ENCODE measurements around the gene MERTK.
A peak's percentile ranks its signal among the peaks of the same experiment; 100 is the strongest.
"Not testable (repeated sequence)": the region's sequence is repeated elsewhere in the genome, so short reads cannot be mapped to it uniquely, and the experiment has no call there.

The MERTK gene

DNA sequence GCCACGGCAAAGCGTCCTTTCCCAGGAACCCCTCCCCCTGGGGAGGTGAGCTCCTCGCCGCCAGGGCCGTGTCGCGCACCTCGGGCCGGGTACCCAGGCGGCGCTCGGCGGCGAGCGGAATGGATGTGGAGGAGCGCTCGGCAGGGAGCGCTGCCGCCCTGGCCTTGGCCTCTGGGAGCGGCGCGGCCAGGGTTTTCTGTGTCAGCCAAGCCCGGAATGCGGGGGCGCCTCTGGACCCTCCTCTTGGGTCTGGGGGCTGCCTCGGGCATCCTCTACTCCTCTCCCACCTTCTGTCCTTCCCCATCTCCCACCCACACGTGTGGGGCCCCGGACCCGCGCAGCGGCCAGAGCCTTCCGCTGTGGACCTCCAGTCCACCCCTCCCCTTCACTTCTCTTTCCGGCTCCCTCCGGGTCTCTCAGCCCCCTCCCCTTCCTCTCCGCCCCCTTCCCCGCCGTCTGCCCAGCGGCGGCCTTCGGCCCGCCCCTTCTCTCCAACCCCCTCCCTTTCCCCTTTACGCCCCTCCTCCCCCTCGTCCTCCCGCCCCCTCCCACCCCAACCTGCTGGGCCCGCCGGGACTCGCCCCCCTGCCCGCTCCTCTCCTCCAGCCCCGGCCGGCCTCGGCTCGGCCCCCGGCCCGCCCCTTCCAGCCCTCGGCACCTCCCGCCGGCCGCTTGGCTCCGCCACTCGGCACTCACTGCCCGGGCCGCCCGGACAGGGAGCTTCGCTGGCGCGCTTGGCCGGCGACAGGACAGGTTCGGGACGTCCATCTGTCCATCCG lies at the start of gene MERTK:
Gene MERTK (plus strand): TSS at position 684 of the 779 bp plus-strand sequence. CDS start 129 bp downstream, outside the sequence.
- DNase-seq (ENCODE audit: low read depth in 3 of 3, low spot score in 1 of 3), result peak; percentile 6 to 35 (median 11)

- not testable (repeated sequence) for DNase-seq (ENCODE audit: low read depth in 3 of 3, low spot score in 1 of 3)
Measured at GRCh38 chr2:111850646-111851045, 47.8 kb upstream of the MERTK start.

- not testable (repeated sequence) for DNase-seq (ENCODE audit: low read depth in 3 of 3, low spot score in 1 of 3)
Measured at GRCh38 chr2:111852544-111852943, 45.9 kb upstream of the MERTK start.

- DNase-seq (ENCODE audit: low read depth in 3 of 3, low spot score in 1 of 3), result not testable (repeated sequence)
Measured at GRCh38 chr2:111860005-111860404, 38.4 kb upstream of the MERTK start.

GRCh38 chr2:111865124-111865523 lies 33.3 kb upstream of the MERTK start:
- not testable (repeated sequence) for DNase-seq (ENCODE audit: low read depth in 3 of 3, low spot score in 1 of 3)

DNA sequence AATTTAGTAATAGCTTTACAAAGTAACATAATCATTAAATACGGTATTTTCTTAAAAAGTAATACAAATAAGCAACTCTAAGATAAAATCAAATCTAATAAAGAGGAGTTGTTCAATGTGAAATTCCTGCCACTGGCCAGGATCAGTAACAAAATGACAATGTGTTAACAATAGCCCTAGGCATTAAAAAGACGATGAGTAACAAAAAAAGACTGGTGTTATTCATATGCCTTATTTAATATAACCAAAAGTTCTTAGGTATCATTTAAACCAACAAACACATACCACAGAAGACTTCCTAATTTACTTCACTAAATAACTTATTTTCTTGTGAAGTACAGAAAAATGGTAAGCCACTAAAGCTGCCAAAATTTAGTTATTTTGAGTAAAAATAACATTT lies 25.6 kb upstream of the MERTK start:
- DNase-seq (ENCODE audit: low read depth in 3 of 3, low spot score in 1 of 3), result not testable (repeated sequence)

GRCh38 chr2:111883661-111884591 lies 14.5 kb upstream of the MERTK start, which contains the start of gene ANAPC1:
ANAPC1 (minus strand) TSS chr2:111884193; CDS start chr2:111880825, 3,368 bp downstream.
- peak; percentile 54 to 75 (median 66) for DNase-seq (ENCODE audit: low read depth in 3 of 3, low spot score in 1 of 3)

- no peak for DNase-seq (ENCODE audit: low read depth in 3 of 3, low spot score in 1 of 3)
Measured at GRCh38 chr2:111884592-111884964, 13.8 kb upstream of the MERTK start.

- no peak for DNase-seq (ENCODE audit: low read depth in 3 of 3, low spot score in 1 of 3)
Measured at GRCh38 chr2:111896024-111896423, 2.4 kb upstream of the MERTK start.

- DNase-seq (ENCODE audit: low read depth in 3 of 3, low spot score in 1 of 3), result no peak
Measured at GRCh38 chr2:111896576-111896975, 1.8 kb upstream of the MERTK start.

DNA sequence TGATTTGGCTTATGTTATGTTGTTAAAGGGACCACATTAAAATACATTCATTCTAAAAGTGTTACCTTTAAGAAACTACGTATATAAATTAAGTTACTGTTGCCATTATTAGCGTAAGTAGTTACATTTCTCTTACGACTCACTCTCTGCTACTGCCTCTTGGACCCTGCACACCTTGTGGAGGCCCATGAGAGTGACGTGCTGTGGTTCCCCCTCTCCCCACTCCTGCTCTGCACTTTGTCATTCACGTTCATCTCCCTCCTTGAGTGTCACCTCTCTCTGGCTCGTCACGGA lies 830 bp upstream of the MERTK start:
- DNase-seq (ENCODE audit: low read depth in 3 of 3, low spot score in 1 of 3), result no peak

GRCh38 chr2:111898703-111899514 lies 502 bp downstream of the MERTK start:
- peak in 1 of 3 donors; percentile 5 for DNase-seq (ENCODE audit: low read depth in 3 of 3, low spot score in 1 of 3)

DNA sequence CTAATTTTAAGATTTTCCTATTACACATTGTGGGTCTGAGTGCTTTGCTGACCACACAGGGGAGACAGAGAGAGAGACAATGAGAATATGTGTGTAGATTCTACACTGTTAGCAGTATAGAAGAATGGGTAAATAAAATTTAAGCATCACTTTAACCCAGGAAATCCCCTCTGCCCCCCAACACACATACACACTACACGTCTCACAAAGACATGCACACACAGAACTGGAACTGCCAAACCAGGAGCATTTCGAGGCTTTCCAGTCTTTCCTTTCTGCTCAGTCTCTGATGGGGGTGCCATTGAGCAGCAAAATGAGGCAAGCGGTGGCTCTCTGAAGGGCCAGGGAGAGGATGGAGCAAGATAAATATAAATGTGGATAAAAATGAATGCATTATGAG lies 2.5 kb downstream of the MERTK start:
- DNase-seq (ENCODE audit: low read depth in 3 of 3, low spot score in 1 of 3), result no peak

DNA sequence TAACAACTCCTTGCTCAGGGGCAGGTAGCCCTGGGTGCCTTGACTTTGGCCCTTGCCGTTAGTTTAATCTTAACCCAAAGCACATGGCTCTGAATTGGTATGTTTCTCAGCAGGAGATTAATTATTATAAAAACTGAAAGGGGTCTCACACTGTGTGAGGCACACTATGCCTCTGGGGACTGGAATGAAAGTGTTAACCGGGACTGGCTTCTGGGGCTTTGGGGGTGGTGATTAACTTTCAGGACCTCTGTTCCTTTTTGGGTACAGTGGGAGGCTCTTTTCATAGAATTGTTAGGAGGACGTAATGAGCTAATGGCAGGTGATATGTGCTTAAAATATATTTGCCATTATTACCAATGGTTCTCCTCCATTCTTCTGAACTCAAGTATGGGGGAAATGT lies 5.1 kb downstream of the MERTK start:
- DNase-seq (ENCODE audit: low read depth in 3 of 3, low spot score in 1 of 3), result no peak

DNA sequence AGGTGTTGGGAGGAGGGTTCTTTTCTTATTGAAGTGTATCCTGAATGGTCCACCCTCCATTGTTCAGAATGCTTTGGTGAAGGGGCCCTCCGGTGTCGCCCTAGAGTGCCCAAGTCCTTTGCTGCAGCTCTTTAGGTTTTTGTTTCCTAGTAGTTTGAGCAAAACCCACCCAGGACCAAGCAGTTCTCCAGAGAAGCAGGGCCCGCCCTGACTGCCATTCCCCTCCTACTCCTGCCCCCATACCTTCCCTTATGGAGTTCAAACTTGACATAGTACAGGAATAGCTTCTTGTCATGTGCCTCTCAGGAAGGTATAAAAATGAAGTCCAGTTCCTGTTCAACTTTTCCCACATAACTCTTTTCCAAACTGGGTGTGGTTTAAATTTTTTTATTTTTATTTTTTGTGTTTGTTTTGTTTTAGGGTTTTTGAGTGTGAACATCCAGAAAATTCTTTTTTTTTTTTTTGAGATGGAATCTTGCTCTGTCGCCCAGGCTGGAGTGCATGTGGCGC lies 5.6 kb downstream of the MERTK start:
- DNase-seq (ENCODE audit: low read depth in 3 of 3, low spot score in 1 of 3), result no peak

DNA sequence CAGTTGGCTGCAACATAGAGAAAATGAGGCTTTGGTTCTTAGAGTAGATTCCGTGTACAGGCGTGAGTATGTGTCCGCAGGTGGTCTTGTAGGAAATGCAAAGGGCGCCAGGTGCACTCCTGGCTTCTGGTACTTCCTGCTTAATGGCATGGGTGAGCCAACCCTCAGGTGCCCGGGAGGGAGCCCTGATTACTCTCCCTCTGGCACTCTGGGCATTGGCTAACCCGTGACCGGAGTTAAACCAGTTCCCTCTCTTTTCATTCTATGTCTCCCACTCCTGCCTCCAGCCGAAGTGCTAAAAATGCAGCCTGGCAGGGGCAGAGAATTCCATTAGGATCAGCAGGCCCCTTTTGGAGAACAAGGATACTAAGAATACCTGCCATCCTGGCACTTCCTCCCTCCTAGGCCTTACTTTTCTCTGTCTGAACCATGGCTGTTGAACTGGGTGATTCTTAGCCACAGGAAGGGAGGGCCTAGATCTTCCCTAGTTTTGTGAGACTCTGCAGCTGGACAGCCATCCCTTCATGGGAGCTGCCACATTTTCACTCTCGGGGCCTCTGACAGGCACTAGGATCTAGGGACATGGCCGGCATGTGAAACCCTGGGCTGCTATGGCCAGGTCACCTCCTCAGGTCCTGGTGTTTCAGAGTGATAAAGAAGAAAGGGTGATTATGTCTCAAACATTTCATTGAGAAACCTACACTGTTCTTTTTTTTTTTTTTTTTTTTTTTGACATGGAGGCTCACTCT lies 6.5 kb downstream of the MERTK start:
- DNase-seq (ENCODE audit: low read depth in 3 of 3, low spot score in 1 of 3), result no peak

DNA sequence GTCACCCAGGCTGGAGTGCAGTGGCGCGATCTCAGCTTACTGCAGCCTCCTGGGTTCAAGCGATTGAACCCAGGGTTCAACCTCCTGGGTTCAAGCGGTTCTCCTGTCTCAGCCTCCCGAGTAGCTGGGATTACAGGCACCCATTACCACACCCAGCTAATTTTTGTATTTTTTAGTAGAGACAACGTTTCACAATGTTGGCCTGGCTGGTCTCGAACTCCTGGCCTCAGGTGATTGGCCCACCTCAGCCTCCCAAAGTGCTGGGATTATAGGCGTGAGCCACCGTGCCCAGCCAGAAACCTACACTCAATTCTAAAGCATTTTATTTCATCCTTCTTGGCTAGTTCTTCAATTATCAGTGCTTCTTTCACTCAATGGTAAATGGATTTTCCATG lies 7.1 kb downstream of the MERTK start:
- DNase-seq (ENCODE audit: low read depth in 3 of 3, low spot score in 1 of 3), result not testable (repeated sequence)

DNA sequence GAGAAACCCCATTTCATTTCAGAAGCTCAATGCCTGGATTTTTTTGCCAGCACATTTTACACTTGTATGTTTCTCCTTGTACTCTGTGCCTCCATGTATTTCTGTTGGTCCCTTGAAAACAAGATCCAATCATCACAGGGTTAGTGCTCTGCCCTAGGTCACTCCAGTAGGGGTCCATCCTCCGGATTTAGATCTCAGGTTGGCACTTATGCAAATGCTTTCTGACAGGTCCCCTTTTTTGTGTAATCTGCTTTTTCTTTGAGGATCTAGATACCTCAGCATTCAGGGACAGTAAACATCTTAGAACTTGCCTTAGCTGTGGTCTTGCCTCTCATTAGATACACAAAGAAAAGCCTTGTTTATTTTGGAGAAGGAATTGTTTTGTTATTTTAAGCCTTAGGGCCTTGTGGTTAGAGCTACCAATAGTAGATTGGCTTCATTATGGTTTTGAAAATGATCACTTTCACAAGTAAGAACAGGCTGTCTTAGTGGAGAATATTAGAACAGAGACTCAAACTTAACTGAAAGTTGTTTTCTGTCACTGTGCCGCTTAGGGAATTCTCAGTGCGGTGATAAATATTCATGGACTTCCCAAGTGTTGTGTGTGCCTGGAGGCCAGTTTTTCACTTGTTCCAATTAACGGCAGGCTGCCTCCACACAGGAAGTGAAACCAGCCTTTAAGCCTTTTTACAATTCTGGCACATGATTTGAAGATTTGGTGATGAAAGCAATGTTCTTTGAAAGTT lies 7.8 kb downstream of the MERTK start:
- no peak for DNase-seq (ENCODE audit: low read depth in 3 of 3, low spot score in 1 of 3)

DNA sequence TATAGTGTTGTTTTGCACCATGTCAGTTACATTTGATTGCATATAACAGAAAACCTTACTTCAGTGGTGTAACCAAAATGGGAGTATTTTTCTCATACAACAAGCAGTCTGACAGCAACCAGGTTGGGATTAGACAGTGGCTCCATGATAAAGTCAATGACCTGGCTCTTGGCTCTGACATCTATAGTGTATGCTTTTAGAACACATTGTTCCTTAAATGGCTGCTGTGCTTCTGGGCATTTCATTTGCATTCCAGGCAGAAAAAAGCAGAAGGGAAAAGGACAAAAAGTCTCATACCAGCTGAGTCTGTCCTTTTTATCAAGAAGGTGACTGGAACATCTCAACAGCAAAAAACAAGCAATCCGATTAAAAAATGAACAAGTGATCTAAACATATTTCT lies 10.2 kb downstream of the MERTK start:
- no peak for DNase-seq (ENCODE audit: low read depth in 3 of 3, low spot score in 1 of 3)

DNA sequence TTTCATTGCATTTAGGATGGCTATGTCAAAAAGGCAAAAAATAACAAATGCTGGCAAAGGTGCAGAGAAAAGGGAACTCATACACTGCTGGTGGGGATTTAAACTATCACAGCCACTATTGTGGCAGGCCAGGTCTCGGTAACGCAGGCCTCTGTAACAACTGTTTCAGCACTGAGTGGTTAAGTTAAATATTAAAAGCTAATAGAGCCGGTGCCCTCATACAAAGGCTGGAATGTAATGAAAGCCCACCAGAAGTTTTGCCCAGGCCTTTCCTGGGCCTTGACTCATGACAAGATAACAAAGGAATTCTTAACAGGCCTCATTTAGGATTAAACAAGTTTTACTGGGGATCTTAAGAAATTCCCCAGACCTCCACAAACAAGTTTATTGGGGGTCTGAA lies 10.7 kb downstream of the MERTK start:
- no peak for DNase-seq (ENCODE audit: low read depth in 3 of 3, low spot score in 1 of 3)
